OCI-LY1 (cell line): ENCODE data around the gene NR3C1.

Source experiments
- EZH2 ChIP-seq: fragments of 200-600 bp; sonication (generic), shearing (Covaris generic); IDR thresholded peaks from 2 replicates; pipeline ENCODE4 v1.8.0; 2017; ENCODE audit warnings: borderline replicate concordance, mixed run types, mild to moderate bottlenecking, antibody characterized with exemption, low read length, moderate library complexity, mixed read lengths
- TF ChIP-seq, protein P1 (sequence below): fragments of 200-600 bp; sonication (generic), shearing (Covaris generic); IDR thresholded peaks from 2 replicates; pipeline ENCODE4 v1.5.1; 2017; ENCODE audit warnings: mild to moderate bottlenecking, antibody characterized with exemption, low read length, moderate library complexity, mixed read lengths

DNA sequence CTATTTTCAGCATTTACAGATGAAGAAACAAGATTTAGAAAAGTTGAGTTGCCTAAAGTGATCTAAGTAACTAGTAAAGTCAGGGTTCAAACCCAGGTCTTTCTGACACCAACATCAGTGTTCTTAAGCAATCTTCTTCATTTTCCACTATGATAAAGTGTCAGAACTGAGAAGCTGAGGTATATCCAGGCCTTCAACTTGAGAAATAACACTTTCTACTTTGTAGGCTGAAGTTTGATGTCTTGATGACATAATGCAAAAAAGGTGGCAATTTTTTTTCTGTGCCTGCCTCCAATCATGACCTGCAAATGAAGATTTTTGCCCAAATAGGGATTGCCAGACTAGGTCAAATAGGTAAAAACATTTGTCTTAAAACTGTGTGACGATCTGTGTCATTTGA is 81.3 kb downstream of the NR3C1 start:
- TF ChIP-seq, protein P1, sequence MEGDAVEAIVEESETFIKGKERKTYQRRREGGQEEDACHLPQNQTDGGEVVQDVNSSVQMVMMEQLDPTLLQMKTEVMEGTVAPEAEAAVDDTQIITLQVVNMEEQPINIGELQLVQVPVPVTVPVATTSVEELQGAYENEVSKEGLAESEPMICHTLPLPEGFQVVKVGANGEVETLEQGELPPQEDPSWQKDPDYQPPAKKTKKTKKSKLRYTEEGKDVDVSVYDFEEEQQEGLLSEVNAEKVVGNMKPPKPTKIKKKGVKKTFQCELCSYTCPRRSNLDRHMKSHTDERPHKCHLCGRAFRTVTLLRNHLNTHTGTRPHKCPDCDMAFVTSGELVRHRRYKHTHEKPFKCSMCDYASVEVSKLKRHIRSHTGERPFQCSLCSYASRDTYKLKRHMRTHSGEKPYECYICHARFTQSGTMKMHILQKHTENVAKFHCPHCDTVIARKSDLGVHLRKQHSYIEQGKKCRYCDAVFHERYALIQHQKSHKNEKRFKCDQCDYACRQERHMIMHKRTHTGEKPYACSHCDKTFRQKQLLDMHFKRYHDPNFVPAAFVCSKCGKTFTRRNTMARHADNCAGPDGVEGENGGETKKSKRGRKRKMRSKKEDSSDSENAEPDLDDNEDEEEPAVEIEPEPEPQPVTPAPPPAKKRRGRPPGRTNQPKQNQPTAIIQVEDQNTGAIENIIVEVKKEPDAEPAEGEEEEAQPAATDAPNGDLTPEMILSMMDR, result no peak
- TF ChIP-seq EZH2, result no peak
